Measurements from ENCODE around the gene LRRK2.
"Not testable (repeated sequence)": the region's sequence is repeated elsewhere in the genome, so short reads cannot be mapped to it uniquely, and the experiment has no call there.

Gene LRRK2

DNA sequence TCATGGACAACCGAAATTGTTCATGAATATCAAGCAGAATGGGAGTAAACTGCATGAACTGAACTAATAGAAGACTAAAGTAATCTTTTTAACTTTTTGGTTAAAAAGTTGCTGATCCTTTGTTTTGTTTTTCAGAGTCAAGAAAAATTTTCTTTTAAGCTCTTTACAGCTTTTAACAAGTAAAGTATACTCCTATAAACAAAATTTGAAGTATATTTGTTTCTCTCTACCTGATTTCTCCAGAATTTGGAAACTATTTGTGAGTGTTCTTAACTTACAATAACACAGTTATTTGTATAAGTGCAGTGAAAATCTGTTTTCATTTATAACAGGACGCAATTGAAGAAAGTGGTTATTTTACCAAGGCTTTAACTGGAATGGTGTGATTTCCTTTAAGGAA, 12.2 kb upstream of the LRRK2 start:
- no peak for DNase-seq (ENCODE audit: low spot score)

- DNase-seq (ENCODE audit: low spot score): no peak
These were observed 8.8 kb upstream of the LRRK2 start for GRCh38 chr12:40215982-40216381.

GRCh38 chr12:40216516-40217288, 8.1 kb upstream of the LRRK2 start:
- DNase-seq (ENCODE audit: low spot score): no peak

GRCh38 chr12:40219760-40220159, 5.0 kb upstream of the LRRK2 start:
- DNase-seq (ENCODE audit: low spot score): no peak

- DNase-seq (ENCODE audit: low spot score): no peak
These were observed 2.5 kb upstream of the LRRK2 start for GRCh38 chr12:40222247-40222646.

GRCh38 chr12:40223646-40224045, 1.2 kb upstream of the LRRK2 start:
- DNase-seq (ENCODE audit: low spot score): peak; percentile 17

DNA sequence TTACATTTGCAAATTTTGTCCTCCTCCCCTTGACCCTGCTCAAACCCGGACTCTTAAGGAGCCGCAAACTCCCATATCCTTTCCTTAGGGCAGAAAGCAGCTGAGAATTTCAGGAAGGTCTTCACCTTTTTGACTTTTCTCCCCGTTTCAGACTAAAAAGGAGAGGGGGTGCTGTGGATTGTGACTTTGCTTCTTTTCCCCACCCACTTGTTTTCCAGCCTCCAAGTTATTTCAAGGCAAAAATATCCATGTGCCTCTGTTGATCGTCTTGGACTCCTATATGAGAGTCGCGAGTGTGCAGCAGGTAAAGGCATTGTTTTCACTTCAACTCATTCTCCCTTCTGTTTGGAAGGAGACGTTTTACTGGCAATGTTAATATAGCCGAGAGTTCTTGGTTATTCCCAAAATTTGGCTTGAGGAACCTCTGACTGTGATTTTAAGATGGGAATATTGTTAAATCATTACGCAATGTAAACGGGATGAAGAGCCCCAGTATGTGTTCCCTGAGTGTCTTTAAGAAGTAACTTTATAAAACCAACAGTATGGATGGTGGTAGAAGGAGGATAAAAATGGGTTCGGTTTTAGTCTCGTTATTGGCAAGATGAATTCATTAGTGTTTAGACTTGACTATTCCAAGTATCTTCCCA, 663 bp downstream of the LRRK2 start:
- no peak for DNase-seq (ENCODE audit: low spot score)

- peak; percentile 61 for DNase-seq (ENCODE audit: low spot score)
These were observed 1.3 kb downstream of the LRRK2 start for GRCh38 chr12:40225984-40226602.

GRCh38 chr12:40226705-40227104, 1.9 kb downstream of the LRRK2 start:
- DNase-seq (ENCODE audit: low spot score): peak; percentile 59

DNA sequence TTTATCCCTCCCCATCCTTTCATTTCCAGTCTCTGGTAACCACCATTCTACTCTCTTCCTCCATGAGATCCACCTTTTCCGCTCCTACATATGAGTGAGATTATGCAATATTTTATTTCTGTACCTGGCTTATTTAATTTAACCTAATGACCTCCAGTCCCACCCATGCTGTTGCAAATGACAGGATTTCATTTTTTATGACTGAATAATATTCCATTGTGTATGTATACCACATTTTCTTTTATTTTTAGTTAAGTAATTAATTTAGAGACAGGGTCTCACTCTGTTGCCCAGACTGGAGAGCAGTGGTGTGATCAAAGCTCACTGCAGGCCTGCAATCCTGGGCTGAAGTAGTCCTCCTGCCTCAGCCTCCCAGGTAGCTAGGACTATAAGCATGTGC, 2.6 kb downstream of the LRRK2 start:
- no peak for DNase-seq (ENCODE audit: low spot score)

- DNase-seq (ENCODE audit: low spot score): no peak
These were observed 3.9 kb downstream of the LRRK2 start for GRCh38 chr12:40228727-40229126.

DNA sequence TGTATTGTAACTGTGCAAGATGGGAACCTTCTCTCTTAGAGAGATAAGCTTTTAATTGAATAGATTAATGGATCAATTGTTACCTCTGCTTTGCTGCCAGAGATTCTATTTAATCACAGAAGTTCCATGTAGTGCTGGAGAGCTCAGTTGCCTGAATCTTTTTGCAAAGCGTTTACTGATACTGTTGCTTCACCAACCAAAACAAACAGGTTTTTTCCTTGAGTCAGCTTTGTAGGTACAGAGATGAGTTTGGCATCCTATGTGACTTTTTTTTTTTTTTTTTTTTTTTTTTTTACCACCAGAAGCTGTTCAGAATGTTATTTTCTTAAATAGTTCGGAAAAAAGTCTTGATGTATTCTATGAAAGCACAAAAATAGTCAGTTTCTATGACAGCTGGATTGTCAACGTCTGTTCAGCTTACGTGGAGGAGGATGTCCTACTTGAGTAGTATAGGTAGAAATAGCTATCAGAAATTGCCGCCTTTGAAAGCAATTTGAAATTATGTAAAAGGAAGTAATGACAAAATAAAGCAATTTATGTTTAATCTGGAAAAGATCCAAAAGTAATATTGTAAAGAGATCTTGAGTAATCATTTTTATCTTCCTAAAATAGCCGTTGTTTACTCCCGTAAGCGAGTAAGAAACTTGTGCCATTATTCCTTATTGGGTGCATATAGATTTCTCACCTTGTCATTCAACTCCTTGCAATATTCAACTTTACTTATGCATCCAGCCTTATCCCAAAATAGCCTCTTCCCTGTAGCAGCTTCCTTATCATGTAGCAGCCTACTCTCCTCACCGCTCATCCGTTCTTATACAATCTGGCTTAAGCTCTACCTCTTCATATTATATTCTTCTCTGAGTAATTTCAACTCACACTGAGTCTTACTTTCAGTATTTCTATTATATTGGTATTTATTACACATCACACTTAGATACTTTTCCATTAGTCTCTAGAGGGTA, 5.2 kb downstream of the LRRK2 start:
- DNase-seq (ENCODE audit: low spot score): no peak

DNA sequence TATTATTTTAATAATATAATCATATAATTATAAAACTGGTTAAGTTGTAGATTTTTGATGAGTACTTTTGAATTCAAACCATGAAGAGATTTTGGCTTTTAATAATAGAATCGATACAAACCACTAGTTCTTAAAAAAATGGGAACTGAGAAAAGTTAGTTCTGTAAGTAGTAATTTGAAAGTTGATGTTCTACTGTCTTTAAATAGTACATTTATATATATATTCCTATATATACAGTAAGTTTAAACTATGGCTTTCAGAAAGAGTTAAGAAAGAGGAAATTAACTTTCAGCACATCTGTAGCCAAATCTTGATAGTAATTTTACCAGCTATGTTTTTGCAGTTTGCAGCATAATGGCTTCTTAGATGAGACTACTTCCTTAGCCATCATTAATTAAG, 7.8 kb downstream of the LRRK2 start:
- DNase-seq (ENCODE audit: low spot score): no peak

GRCh38 chr12:40233741-40234367, 9.1 kb downstream of the LRRK2 start:
- no peak for DNase-seq (ENCODE audit: low spot score)

GRCh38 chr12:40236357-40236850, 11.6 kb downstream of the LRRK2 start:
- DNase-seq (ENCODE audit: low spot score): no peak

DNA sequence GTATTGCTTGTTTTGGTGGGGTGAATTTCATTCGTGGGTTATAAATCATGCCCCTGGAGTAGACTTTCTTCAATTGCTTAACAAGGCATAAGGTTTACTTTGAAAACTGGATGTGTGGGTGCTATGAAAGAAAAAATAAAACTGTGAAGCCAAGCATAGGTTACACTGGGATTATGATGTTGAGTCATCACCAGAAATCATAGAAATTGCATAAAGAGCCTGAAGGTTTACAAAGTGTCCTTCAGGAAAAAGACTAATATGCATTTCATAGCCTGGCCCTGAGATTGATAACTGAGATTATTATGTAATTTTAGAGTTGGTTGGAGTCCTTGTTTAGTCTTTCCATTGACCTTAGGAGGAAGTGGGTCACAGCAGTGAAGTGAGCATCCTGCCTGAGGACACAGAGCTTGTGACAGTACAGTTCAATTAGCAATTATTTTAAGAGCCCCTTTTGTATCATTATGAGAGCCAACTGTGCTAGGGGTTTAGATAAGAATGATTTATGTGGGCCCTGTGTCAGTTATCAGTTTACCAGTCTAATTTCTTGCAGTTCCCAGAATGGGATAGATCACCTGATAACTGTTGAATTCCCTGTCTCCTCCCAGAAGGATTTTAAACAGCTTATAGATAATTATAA, 13.6 kb downstream of the LRRK2 start:
- no peak for DNase-seq (ENCODE audit: low spot score)

GRCh38 chr12:40238979-40239378, 14.2 kb downstream of the LRRK2 start:
- no peak for DNase-seq (ENCODE audit: low spot score)

- DNase-seq (ENCODE audit: low spot score): no peak
These were observed 16.0 kb downstream of the LRRK2 start for GRCh38 chr12:40240779-40241178.

DNA sequence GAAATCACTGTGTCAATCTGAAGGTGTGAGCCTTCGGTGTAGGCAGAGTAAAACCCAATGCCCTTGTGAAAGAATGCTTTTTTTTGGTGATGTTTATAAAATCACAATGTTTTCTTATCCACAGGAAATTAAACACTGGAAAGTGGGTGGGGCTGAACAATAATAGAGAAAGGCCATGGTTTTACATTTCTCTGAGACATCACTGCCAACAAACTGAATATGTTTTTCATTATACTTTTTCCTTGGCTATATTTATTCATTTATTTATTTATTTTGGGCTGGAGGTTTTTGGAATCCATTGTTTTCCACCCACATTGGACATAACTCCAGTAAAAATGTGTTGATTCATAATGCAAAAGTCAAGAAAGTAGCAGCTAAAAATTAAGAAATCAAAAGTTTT, 16.9 kb downstream of the LRRK2 start:
- no peak for DNase-seq (ENCODE audit: low spot score)

GRCh38 chr12:40244526-40245156, 19.8 kb downstream of the LRRK2 start:
- not testable (repeated sequence) for DNase-seq (ENCODE audit: low spot score)
